Spinal cord (tissue), 10 donors: ENCODE data around the gene PDXDC1. TPM values are rescaled to one million over a fixed set of nuclear protein-coding genes. Genes with fewer than 3 reads are reported as not detected.
"Not testable (repeated sequence)": the region's sequence is repeated elsewhere in the genome, so short reads cannot be mapped to it uniquely, and the experiment has no call there.

ENCODE experiments used
- DNase-seq, 6 donors: peaks; one replicate each; pipeline versions ENCODE4 v3.0.0 to v3.0.0-alpha.2; 2013 to 2015; ENCODE audit warnings: low spot score in 6 of 6, low read depth in 4 of 6
- H3K27ac ChIP-seq: one replicate; pipeline ENCODE4 v1.5.1; 2013; ENCODE audit warnings: low read depth, low read length, control low read depth
- H3K27me3 ChIP-seq: one replicate; pipeline ENCODE4 v1.6.1; 2013; ENCODE audit warnings: low read length; ENCODE audit not compliant: control insufficient read depth, insufficient read depth
- H3K36me3 ChIP-seq: one replicate; pipeline ENCODE4 v1.6.1; 2013; ENCODE audit warnings: low read length; ENCODE audit not compliant: control insufficient read depth, insufficient read depth
- H3K4me1 ChIP-seq: one replicate; pipeline ENCODE4 v1.6.1; 2013; ENCODE audit warnings: low read length; ENCODE audit not compliant: control insufficient read depth, insufficient read depth
- H3K4me3 ChIP-seq: one replicate; pipeline ENCODE4 v1.5.1; 2013; ENCODE audit warnings: low read depth, low read length, control low read depth
- H3K9me3 ChIP-seq: one replicate; pipeline ENCODE4 v1.6.1; 2013; ENCODE audit warnings: low read length; ENCODE audit not compliant: control insufficient read depth, insufficient read depth
- WGBS: methylation state at CpG from one replicate; pipeline ENCODE4 v1.1.5; 2013; ENCODE audit warnings: missing lambda C conversion rate; ENCODE audit not compliant: insufficient coverage; 5-methylcytosine and 5-hydroxymethylcytosine counted together
- polyA plus RNA-seq, 2 donors: library from polyadenylated mRNA; unstranded; fragments of 120-200 nt; gene quantifications; one replicate each; pipeline ENCODE4 v1.2.1, GENCODE V29; 2013; ENCODE audit not compliant: insufficient read length in 2 of 2
- total RNA-seq, 2 donors: library from RNA; depleted of rRNA in 1 of 2; stranded (reverse); fragments of 120-200 nt in 1 of 2; fragments of >200 nt in 1 of 2; gene quantifications; one replicate each; pipeline versions ENCODE4 v1.2.3 to v1.2.4, GENCODE V29; 2013 to 2014
- donor health status: healthy.

PDXDC1 gene
- total and polyA plus RNA-seq, 4 donors, result 52.3 to 82.9 (median 57.8) TPM

DNA sequence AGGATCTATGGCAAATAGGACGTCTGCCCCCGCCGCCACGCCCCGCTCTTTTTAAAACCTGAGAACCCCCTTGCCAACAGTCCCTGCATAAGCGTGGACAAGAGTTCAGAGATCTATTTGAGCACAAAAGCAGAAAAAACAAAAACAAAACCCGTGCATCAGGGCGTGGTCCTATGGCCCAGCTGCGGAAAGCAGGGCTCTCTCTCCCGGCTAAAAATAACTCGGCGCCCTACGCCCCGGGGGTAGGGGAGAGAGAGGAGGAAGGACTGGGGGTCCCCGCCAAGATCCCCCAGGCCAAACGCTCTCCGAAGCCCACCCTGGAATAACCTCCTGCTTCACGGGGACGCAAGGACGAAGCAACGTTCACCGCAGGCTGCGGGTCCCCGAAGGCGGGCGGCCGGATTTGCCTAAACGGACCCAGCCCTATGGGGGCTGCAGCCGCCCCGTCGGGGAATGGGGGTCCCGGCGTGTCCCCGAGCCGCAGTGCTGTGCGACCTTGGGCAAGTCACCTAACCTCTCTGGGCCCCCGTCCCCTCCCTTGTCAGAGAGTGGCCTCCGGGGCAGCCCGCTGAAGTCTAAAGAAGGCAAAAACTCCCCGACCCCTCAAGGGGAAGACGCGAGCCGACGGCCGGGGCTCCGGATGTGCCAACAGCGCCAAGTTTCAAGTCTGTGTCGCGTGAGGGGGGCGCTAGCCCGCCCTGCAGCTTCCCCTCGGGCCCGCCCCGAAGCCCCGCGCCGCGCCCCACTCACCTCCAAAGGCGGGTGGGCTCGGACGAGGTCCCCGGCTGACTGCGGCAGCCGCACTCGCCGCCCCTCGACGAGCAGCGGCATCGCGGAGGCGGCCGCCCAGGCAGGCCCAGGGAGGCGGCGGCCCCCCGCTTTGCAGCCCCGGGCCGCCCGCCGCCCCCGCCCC, 80.6 kb downstream of the PDXDC1 start:
- 4% methylated on average over 80 of the region's 81 CpGs for WGBS
- Histone ChIP-seq H3K9me3 (no peaks in the 10 kb centered on the region), H3K4me3 (peak overlapping the region; percentile 75), H3K27me3 (no peaks in the 10 kb centered on the region), H3K36me3 (peaks cover 8% of the 10 kb centered on the region), H3K4me1 (peaks cover 16% of the 10 kb centered on the region), H3K27ac (no peak overlapping the region)
- peak in 2 of 6 donors; percentile 4 to 21 for DNase-seq

DNA sequence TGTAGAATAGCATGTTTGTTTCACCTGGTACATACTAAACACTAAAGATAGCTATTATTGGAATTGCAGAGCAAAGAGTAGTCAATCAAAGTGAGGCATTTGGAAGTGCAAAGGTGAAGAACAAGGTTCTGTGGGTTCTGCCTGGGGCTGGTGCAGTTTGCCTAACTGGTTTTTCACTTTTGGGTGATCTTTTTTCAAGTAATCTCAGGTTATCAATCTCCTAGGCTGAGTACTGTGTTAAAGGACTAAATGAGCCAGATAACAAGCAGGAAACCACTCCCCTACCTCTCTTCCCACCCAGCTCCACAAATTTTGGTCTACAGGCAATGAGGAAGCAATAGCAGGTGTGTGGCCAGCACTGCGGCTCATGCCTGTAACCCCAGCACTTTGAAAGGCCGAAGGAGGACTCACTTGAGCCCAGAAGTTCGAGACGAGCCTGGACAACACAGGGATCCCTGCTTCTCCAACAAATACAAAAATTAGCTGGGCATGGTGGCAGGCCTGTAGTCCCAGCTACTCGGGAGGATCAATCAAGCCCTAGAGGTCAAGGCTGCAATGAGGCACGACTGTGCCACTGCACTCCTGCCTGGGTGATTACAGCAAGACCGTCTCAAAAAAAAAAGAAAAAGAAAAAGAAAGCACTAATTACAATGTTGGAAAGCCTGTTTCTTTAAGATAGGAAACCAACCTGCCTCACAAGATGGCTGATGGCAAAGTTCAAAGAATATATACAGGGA, 83.0 kb downstream of the PDXDC1 start:
- H3K4me3 ChIP-seq, result no peak overlapping the region
- H3K27ac ChIP-seq, result no peak overlapping the region
- H3K9me3 ChIP-seq, result no peaks in the 10 kb centered on the region
- no peak for DNase-seq
- peaks cover 18% of the 10 kb centered on the region for H3K36me3 ChIP-seq
- peaks cover 16% of the 10 kb centered on the region for H3K4me1 ChIP-seq
- no peaks in the 10 kb centered on the region for H3K27me3 ChIP-seq
- WGBS, result 74% methylated on average over 6 of the region's 7 CpGs

DNA sequence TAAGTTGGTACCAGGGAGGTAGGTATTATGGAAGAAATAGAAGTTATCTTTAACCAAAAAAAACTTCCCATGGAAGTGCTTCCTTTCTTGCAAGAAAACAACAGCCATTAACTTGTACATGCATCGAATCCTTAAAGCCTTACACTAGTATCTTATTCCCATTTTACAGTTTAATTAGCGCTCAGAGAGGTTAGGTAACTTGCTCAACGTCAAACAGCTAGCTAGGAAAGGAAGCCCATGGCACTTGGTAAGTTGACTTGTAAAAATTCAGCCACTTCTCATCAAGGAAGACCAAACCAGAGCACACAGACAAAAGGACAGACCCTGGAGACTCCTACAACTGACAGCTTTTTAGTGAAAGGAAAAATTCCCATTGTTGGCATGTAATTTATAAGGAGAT, 84.5 kb downstream of the PDXDC1 start:
- no CpG with 5 or more reads among the region's 3 CpGs for WGBS
- no peaks in the 10 kb centered on the region for H3K9me3 ChIP-seq
- H3K36me3 ChIP-seq, result peaks cover 19% of the 10 kb centered on the region
- DNase-seq, result no peak
- H3K4me1 ChIP-seq, result peaks cover 13% of the 10 kb centered on the region
- H3K27ac ChIP-seq, result no peak overlapping the region
- no peak overlapping the region for H3K4me3 ChIP-seq
- H3K27me3 ChIP-seq, result no peaks in the 10 kb centered on the region

DNA sequence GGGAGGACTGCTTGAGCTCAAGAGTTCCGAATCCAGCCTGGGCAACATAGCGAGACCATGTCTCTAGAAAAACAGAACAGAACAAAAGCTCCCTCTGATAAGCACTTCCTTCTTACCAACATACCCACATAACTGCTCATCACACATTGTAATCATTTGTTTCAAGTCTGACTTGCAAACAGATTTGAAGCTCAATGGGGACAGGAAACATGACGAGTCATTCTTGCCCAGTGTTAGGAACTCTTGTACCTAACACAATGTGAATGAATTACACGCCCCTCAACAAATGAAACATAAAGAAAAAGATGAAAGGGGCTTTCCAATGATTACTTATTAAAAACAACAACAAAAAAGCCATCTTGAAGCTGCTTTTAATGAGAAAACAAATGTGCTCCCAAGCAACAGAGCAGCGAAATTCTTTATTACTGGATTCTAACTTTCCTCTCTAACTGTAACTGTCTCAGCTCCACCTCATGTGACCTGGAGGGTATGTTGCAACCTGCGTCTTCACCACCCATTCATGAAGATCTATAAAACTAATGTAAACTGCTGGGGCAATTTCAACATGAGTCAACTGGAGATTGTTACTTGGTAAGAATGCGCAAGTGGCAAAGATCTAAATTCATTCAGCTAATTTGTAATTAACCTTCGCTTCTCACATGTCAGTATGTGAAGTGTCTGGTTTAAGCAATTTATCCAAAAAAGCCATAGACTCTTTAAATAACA, 87.4 kb downstream of the PDXDC1 start:
- H3K4me1 ChIP-seq, H3K9me3 ChIP-seq, H3K27ac ChIP-seq, H3K4me3 ChIP-seq, DNase-seq, H3K27me3 ChIP-seq: not testable (repeated sequence)
- H3K36me3 ChIP-seq, result peaks cover 27% of the 10 kb centered on the region
- WGBS, result 100% methylated on average over 2 of the region's 8 CpGs

DNA sequence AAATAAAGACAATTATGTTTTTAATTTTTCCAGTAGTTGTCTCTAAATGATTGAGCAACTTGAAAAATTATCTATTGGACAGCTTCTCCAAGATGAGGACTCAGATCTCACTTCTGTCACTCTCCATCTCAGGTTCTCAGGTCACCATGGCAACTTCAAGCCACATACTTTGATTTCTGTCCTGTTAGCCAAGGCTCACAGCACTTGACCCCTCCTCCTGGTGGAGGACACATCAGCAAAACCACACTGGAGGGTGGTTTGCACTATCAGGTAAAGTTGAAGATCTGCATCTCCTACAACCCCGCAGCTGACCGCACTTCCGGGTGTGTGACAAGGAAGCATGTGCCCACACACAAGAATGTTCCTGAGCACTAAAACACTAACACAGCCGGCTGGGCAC, 91.1 kb downstream of the PDXDC1 start:
- H3K4me1 ChIP-seq, DNase-seq, H3K9me3 ChIP-seq, H3K27ac ChIP-seq, H3K27me3 ChIP-seq, H3K4me3 ChIP-seq: not testable (repeated sequence)
- peaks cover 19% of the 10 kb centered on the region for H3K36me3 ChIP-seq
- WGBS, result no CpG with 5 or more reads among the region's 4 CpGs

DNA sequence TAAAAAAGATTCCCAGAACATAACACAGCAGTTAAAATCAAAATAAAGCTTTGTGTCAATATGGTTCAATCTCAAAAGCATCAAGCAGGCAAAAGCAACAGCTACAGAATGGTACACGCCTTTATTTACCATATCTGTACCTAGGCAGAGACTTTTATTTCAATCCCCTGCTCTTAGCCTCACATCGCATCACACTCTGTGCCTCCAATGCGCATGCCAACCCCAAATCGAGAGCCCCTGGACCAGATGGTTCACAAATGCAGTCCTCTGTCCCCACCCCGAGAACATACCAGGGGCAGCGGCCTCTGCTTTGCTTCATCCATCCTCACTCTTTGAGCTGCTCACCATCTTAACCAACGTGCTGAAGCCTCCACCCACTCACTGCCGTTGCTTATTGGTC, 91.9 kb downstream of the PDXDC1 start:
- not testable (repeated sequence) for H3K4me1 ChIP-seq, H3K27me3 ChIP-seq, H3K4me3 ChIP-seq, DNase-seq, H3K9me3 ChIP-seq, H3K27ac ChIP-seq
- WGBS, result 100% methylated on average over 3 of the region's 8 CpGs
- peaks cover 17% of the 10 kb centered on the region for H3K36me3 ChIP-seq

DNA sequence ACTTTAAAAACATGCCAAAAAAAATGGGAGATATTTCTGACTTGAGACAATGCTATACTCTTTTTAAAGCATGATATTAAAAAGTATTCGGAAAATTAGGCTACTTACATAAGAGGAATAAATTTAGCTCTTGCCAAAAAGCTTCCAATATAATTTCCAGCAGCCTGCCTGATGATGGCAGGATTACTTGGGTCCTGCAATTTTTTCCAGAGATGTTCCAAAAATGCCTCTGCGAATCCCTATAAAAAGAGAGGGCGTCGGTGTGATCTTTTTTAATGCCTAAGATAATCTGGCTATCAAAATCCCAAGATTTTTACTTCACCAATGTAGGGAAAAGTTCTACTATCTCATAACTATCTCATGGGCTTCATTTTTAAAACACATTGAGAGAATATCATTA, 96.2 kb downstream of the PDXDC1 start:
- peaks cover 28% of the 10 kb centered on the region for H3K36me3 ChIP-seq

DNA sequence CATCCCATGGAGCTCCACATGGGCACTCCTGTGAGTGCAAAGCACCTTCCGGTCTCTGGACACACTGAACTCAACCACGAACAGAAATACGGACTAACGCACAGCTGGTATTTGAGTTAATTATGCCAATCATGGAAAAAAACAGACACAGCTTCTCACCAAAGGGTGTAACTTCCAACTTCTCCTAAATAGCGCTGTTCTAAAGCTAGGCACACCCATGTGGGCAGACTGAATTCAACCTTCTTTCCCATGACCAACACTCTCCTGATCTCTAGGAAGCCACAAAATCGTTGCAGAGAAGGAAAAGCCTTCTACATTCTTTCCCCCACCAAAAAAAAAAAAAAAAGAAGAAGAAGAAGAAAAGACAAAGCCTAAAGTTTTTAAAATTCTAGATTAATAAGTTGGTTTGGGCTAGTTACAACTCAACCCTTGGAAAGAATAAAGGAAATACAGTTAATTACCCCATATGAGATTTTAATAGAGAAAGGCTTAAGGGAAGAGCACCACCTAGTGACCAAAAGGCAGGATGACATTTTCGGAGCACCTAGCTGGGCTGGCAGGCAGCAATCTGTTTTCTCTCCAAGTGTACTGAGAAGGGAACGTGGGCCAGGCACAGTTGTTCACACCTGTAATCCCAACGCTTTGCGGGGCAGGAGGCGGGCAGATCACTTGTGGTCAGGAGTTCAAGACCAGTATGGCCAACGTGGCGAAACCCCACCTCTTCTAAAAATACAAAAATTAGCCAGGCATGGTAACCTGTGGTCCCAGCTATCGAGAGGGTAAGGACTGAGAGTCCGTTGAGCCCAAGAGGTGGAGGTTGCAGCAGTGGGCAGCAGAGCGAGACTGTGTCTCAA, 97.3 kb downstream of the PDXDC1 start:
- not testable (repeated sequence) for H3K4me1 ChIP-seq, H3K27ac ChIP-seq, H3K9me3 ChIP-seq, H3K4me3 ChIP-seq, H3K27me3 ChIP-seq
- peak in 1 of 6 donors; percentile 12 for DNase-seq
- 69% methylated on average over 3 of the region's 16 CpGs for WGBS
- peaks cover 30% of the 10 kb centered on the region for H3K36me3 ChIP-seq

More for the DNA sequence above, 96.2 kb downstream of the PDXDC1 start:
- H3K4me3 ChIP-seq, H3K27me3 ChIP-seq, H3K4me1 ChIP-seq, H3K27ac ChIP-seq, DNase-seq, H3K9me3 ChIP-seq: not testable (repeated sequence)
- no CpG with 5 or more reads among the region's 4 CpGs for WGBS

DNA sequence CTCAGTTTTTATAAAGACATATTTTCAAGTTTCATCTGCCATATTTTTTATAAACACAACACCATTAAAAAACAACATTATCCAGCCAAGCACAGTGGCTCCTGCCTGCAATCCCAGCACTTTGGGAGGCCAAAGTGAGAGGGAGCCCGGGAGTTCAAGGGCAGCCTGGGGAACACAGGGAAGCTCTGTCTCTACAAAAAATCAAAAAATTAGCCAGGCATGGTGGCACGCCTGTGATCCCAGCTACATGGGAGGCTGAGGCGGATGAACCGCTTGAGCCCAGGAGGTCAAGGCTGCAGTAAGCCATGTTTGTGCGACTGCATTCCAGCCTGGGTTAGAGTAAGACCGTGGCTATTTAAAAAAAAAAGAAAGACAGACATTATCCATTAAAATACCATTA, 98.3 kb downstream of the PDXDC1 start:
- Histone ChIP-seq H3K4me1 (no peaks in the 10 kb centered on the region), H3K27ac (no peak overlapping the region), H3K36me3 (peaks cover 30% of the 10 kb centered on the region), H3K27me3 (no peaks in the 10 kb centered on the region), H3K4me3 (no peak overlapping the region), H3K9me3 (no peaks in the 10 kb centered on the region)
- no peak for DNase-seq
- WGBS, result 92% methylated on average over 4 of the region's 6 CpGs
